ENCODE data around the gene RAB3IL1.

DNA sequence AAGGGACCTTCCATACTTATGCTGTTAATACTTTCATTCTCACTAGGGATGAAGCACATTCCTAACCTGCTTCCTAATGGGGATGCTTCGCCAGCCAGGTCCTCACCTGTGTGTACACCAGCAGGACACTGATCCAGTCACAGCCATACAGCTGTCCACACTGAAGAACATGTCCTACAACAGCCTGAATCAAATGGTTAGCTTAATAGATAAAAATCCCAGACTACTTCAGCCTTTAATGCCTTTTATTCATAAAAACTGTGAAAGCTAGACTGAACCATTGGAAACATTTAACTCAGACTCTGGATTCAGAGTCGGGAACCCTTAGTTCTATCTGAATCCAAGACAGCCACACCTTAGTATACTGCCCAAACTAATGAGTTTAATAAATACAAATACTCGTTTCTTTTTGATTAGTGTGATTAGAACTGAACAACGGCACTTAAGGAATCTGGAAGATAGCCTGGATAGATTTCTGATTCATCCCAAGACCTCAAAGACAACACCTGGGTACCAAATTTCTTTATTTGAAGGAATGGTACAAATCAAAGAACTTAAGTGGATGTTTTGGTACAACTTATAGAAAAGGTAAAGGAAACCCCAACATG, 46.8 kb upstream of the RAB3IL1 start:
- TF ChIP-seq POLR2A (IDR thresholded peaks at IDR 0.05): no peak
- no peak for TF ChIP-seq CTCF (IDR thresholded peaks at IDR 0.05)
